A673 (cell line): ENCODE data around the gene TSSC4.

ENCODE experiments used
- CTCF ChIP-seq: fragments of 300-800, 200-600 bp; sonication (generic); conservative IDR thresholded peaks from 2 replicates; pipeline ENCODE4 v1.5.1; 2017; ENCODE audit warnings: low read depth, mild to moderate bottlenecking, antibody characterized with exemption, low read length, moderate library complexity, mixed read lengths
- EZH2 ChIP-seq: fragments of 200-600 bp; sonication (generic); IDR thresholded peaks from 2 replicates; pipeline ENCODE4 v1.6.1; 2017; ENCODE audit warnings: borderline replicate concordance, low read depth, mild to moderate bottlenecking, mixed read lengths, antibody characterized with exemption, low read length; ENCODE audit not compliant: poor library complexity, severe bottlenecking

- TF ChIP-seq CTCF (no peak), EZH2 (no peak)
Measured at GRCh38 chr11:2433106-2433925, 32.8 kb downstream of the TSSC4 start.
